NCI-H446 (cell line): ENCODE measurements around the gene NYAP2.

Experiments used
- DNase-seq, 2 experiments: peaks; one replicate each; lab custom pipeline; 2025; lab: John Stamatoyannopoulos, UW

Gene NYAP2

DNA sequence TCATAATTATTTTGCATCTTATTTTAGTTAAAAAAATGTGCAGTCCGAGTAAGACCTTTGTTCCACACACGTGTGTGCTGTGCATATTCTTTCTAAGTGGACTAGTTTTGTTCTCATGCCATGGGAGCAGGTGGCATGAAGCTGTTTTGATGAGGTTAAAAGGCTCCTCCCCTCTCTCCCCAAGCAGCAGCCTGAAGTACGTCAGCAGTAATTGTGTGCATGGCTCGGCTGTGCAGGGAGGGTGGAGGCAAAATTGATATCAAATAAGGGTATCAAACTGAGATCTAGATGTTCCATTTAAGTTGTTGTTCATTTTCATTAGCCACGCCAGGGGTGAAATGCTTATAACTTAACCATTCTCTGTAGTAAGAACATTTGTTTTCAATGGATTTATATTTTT, at the start of gene NYAP2:
NYAP2 (plus strand) TSS at position 207 of the 400 bp plus-strand sequence. CDS start 9,171 bp downstream, outside the sequence.
- peak; percentile 75 to 76 for DNase-seq

DNA sequence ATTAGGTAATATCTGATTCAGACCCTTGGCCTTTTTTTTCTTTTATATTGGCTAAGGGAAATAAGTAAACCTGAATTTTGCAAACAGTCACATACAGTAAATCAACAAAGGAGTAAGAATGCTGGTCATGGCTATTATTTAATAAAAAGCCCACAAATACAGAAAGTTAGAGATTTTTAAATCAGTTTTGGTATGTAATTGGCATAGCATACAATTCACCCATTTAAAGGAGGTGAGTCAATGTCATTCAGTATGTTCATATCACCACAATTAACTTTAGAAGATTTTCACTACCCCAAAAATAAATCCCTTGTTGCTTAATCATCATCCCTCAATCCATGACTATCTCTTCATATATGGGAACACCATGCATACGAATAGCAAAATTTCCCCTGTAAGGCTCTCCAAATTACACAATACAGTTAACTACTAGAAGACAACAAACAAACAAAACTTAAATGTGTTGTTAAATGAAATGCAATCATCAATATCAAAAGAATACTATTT, 45.9 kb upstream of the NYAP2 start:
- no peak for DNase-seq

DNA sequence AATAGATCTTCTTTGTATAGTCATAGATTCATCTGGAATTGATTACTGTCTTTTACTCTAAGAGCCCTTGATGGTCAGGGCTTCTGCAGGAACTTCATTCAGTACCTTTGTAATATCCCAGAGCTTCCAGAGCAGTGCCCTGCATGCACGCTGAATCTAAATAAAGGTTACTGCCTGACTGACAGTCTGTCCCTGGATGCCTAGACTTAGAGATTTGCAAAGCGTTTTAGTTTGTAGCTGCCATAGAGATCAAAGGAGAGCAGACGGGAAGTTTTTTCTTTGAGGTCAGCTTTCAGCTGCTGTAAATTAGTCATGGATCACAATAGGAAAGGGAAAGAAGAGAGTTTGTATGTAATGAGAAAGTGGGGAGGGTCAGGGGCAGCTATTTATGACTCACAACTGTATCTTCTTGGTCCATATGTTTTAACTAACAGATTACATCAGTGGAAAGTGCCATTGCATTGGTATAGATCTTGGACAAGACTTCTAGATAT, 45.2 kb upstream of the NYAP2 start:
- no peak for DNase-seq

DNA sequence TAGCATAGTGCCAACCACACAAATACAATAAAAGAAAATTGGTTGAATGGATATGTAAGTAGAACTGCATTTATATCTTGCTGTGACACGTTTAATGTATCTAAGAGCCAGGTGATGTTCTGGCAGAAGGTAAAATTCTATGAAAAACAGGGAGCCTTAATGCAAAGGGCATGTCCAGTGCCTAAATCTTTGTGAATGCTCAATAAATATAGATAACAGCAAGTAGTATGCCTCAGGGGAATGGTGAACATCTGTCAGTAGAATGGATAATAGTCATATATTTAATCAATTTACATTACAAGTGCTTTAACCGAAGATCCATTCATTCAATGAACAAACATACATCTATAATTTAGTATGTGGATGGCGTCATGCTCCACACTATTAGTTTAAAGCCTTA, 43.7 kb upstream of the NYAP2 start:
- no peak for DNase-seq

DNA sequence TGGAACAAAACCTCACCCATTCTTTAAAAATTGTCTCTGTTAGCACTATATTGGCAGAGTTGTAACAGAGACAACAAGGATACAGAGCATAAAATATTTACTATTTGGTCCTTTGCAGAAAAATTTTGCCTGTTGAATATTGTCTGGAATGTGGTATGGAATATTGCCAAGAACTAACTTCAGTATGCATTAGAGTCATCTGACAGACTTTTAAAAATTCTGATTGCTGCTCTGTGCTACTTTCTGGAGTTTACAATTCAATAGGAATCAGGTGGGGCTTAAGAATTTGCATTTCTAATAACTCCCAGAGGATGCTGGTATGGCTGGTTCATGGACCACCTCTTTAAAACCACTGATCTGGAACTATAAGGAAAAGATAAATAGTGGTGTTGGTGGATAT, 32.8 kb upstream of the NYAP2 start:
- DNase-seq = no peak

DNA sequence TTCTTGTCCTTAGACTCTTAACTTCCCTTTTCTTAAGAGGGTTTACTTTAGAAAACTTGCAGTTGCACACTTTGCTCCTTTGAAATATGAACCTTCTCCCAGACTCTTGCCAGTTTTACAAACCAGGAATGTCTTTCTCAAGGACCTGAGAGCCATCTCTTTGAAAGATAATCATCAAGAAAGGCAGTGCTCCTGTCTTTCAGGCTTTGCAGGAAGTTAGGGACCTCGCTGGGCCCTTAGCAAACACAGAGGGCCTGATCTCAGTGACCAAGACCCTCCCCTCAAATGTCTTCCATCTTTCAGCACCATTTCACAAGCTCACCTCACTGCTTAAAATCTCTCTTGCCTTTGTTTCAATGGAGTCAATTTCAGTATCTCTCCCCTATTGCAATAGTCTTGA, 32.0 kb upstream of the NYAP2 start:
- no peak for DNase-seq

DNA sequence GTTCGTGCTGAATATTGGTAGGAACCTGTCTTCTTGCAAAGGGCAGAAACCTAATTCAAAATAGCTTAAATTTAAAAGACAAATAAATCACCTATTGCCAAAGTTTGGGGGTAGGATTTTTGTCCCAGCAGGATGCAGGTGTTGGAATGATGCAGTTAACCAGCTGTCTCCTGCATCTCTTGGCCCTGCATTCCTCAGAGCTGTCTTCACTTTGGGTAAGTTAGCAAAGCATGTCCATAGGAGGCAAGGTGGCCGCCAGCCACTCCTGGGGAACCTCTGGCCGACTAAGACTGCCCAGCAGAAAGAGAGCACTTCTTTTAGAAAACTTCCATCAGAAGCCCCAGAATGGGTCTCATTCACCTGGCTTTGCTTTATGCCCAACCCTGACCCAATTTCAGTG, 20.5 kb upstream of the NYAP2 start:
- DNase-seq = no peak

DNA sequence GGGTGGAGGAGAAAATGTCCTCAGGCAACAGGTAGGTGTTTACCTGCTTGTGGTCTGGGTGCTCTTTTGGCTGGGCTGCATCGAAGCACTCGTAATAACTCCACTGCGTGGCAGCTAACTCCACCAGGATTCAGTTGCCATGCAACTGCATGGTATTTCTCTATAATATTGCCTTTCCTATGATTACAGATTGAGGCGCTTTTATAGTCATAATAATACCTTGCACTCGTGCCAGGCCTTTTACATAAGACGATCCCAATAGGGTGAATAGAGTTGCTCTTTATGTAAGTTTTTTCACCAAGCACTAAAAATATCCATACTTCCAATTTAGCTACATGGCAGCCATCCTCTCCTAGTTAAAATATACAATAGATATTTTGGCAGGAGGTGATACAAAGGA, 19.7 kb upstream of the NYAP2 start:
- no peak for DNase-seq

DNA sequence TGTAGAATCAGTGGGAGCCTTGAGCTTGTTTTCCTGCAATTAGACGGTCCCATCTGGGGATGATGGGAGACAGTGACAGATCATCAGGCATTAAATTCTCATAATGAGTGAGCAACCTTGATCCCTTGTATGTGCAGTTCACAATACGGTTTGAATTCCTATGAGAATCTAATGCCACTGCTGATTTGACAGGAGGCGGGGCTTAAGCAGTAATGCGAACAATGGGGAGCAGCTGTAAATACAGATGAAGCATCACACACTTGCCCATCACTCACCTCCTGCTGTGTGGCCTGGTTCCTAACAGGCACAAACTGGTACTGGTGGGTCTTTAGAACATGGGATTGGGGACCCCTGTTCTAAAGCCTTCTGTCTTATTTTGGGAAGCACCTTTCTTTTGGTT, 17.9 kb upstream of the NYAP2 start:
- DNase-seq = no peak

DNA sequence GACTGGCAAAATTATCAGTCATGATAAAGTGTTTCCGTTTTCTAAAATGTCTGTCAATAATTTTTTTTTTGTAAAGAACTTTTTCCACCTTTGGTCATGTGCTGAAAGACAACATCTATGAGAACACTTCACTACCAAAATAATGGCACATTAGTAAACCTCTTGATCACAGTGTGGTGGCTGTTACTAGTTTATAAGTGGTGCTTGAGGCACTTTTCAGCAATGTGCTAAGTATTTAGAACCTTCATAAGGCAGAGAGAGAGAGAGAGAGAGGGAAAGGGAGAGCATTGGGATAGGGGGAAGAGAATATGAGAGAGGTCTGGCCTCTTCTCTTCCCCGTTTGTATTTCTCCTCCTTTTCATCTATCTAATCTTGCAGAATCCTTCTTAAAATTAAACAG, 1.1 kb upstream of the NYAP2 start:
- DNase-seq = no peak

DNA sequence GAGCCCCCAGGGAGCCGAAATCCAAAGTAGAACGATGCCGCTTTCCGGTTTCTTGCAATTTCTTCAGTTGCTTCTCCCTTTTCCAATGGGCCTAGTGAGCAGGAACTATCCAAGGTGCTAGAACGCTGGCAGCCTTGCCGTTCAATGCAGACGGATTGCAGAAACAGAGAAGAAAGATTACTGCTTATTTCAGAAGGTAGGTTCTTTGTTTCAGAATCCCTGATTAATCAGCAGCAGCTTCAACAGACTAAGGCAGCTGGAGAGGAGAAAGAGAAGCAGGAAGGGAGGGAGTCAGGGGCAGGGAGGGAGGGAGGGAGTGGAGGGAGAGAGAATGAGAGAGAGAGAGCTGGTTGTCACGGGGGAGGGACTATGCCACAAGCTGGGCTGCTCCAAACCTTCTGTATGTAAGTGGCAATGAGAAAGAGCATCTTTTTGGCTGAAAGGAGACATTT, 576 bp downstream of the NYAP2 start:
- DNase-seq = peak; percentile 53 to 74

DNA sequence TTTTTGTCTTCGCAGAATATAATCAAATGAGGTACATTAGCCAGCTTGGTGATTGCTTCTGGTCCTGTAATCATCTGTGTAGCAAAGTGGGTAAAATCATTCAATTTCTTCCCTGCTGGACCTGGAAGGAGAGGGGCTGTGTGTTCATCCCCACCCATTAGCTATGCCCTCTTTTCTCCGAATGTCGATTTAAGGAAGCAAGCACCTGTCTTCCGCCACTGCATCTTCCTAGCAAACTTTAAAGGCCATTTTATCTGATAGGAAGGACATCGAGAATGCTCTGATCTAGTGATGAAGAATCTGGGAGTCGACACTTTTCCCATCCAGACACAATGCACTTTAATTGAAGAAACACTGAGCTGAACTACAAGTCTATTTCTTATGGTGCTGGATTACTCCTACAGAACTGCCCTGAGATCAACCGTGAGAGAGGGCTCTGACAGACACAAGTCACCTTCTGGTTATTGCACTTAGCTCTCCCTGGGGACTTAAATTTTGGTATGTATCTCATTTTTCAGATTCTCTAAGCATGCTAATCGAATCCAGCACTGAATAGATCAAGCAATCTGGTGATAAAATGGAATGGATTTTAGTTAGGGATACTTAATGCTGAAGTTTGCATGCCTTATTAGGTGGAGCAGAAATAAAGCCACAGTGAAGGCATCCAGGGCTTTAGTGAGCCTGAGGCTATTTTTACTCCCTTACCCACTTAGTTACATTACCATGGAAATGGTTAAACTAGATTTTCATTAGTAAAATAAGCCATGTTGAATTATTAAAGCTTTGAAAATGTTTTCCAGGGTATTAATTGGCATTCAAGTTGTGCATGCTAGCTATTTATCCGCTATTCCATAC, 1.3 kb downstream of the NYAP2 start:
- DNase-seq = peak in 1 of 2 experiments; percentile 36

DNA sequence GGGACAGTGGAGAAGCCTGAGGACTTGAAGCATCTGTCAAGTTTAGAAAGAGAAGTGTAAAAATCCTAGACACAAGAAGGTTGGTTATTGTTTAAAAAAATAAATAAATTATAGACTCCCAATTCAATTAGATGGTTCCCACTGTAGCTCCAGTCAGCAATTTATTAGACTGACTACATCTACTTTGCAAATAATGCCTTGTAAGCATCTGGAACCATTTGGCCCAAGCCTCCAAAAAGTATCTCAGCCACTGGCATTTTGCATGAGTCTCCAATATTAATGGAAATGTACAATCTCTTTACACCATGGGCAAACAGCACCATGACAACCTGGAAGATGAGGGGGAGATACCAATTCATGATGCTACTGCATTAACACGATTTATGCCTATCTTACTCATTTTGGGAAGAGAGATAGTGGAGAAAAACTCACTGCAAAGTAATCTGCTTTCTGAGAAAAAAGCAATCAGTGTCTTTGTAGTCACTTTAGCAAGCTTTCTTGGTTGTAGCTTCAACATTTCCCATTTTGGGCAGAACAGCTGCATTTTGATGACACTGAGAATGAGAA, 2.8 kb downstream of the NYAP2 start:
- DNase-seq = peak in 1 of 2 experiments; percentile 30

DNA sequence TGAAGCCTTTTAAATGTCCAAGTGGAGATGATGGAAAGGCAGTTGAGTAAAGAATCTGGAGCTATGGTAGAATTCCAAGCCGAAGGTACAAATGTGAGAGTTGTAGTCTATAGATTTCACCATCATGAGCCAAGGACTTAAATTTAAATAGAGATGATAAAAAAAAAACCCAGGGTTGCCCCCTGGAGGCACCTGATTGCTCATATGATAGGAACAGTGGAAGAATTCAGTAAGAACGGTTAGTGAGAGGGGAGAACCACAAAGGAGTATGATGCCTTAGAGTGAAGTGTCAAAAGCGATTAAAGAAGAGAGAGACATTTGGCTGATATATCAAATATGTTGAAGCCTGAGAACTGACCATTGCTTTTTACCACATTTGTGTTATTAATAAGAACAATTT, 11.9 kb downstream of the NYAP2 start:
- no peak for DNase-seq

DNA sequence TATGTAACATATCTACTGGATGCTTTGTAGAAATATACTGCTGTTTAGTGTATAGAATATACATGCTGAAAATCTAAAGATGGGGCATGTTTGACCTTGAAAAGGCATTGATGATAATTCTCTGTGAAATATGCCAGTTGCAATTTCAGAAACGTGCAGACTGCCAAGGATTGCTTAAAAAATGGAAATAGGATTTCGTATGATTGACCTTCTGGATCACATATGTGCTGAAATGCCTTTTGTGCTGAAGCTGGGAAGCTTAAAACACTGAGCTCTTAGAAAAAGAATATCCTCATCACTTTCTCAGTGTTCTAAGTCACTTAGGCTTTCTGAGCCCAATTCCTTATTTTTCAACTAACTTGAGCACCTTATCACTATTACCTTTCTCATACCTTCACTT, 14.3 kb downstream of the NYAP2 start:
- DNase-seq = no peak

DNA sequence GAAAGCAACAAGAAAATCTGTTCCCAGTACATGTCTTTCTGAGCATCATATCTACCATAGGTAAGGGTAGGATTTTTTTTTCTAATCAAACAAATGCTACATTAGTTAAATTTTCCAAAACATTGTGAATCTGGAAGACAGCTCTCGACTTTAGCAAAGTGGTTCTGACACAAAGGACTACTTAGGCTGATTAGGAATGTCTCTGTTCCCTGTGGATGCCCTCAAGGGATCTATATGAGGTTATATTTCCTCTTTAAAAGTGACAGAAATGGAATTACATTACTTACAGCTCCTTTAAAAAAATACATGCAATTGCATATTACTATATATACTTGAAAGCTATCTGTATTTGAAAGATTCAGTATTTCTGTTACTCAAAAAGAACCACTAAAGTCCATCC, 15.4 kb downstream of the NYAP2 start:
- DNase-seq = no peak

DNA sequence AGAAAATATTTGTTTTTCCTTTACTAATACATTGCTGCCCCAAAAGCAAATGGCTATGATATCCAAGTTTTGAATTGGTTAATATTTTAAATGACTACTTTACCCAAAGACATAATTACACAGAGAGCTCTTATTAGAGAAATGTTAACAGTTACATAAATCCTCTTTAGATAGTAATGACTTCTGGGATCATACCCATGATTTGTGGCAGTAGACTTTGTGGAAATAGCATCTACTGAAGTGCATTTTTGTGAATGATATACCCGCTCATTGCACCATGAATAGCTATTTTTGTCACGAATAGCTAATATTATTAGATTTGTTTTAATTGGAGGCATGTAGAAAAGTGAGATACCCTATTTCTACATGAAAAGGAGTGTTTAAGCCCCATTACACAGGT, 15.8 kb downstream of the NYAP2 start:
- DNase-seq = no peak

DNA sequence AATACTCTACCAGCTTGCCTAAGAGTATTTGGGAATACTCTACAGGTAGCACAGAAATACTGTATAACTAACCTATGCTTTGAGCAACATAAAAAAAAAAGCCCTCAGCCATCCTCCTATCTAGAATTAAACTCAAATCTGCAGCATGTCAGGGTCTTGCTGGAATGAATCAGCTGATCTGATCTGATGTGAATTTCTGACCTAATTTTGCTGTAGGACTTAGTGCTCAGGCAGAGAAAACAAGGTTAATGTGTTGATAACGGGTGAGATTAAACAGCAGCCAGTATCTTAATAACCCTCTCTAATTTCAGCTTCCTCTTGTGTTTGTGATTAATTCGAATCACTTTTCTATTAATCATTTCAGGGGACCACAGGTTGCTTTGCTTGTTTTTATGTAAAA, 16.3 kb downstream of the NYAP2 start:
- no peak for DNase-seq

DNA sequence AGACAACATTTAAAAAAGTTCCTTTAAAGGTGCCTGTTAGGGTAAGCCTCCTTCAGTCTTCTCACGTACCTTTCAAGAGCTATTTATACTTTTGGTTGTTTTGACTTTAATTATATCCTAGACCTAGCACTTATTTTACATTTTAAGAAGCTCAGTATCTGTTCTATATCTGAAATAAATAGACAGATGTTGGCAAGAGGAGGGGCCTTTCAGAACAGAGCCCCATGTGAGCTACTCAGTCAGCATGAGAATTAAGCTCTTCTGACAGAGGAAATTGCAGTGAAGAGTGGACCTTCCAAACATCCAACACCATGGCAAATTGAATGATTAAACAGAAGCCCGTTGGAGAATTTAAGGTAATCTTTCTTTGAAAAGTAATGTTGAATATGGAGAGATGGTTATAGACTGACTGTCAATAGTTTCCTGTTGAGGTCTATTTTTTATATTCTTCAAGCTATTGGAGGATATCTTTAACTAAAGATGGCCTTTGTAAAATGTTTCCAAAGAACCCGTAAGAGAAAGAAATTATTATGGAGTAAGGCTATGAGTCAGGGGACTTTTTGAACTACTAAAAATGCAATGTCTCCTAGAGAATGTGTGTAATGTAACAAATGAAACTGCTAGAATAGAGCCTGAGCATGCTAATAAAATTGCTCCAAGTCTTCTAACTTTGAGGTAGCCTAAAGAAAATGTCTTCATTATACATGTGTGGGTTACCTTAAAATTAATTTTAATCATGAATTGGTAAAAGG, 17.3 kb downstream of the NYAP2 start:
- no peak for DNase-seq

DNA sequence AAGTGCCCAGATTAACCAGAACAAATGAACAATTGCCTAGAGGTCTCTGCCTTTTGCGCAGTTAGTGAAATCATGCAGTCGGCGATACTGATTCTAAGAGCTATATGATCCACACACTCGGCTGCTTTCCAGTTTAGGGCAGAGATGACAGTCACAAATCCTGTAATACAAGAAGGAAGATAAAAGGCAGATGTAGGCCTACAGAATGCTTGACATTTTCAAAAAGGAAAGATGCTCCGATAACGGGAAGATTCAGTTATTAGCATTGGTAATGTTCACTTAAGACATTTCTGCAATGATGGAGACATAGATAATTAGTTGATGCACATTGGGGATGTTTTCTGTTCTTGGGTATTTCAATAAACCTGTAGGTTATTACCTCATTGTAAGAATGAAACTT, 19.5 kb downstream of the NYAP2 start:
- no peak for DNase-seq

DNA sequence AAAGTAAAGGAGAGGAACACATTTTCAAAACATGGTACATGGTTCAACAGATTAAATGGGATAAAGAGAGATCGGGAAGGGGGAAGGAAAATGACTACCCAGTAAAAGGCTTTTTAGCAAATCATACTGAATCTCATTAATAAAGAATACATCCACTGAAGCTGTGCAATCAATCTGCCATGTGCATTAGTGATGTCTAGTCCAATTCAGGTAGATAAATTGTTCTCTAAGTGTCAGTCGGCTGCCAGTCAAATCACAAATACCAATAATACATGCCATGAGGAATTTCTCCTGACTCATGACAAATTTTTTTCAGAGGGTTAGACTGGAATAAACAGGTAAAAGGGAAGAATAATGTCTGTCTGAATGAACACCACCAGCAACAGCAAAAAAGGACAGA, 22.6 kb downstream of the NYAP2 start:
- DNase-seq = no peak

DNA sequence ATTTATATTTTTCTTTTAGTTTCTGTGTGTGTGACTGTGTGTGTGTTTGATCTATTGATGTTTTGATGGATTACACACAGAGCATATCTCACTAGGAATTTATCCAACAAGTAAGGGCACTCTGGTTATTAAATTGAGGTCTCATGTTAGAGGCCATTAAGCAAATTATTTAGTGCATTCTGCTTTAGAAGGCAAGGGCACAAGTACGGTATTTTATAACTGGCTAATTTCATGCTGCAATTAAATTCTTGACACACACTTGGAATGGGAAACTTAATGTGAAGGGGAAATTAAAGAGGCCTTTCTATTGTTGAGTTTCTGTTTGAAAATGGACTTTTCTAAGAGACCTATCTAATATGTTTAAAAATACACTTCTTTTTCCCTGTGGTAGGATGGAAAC, 25.8 kb downstream of the NYAP2 start:
- no peak for DNase-seq

DNA sequence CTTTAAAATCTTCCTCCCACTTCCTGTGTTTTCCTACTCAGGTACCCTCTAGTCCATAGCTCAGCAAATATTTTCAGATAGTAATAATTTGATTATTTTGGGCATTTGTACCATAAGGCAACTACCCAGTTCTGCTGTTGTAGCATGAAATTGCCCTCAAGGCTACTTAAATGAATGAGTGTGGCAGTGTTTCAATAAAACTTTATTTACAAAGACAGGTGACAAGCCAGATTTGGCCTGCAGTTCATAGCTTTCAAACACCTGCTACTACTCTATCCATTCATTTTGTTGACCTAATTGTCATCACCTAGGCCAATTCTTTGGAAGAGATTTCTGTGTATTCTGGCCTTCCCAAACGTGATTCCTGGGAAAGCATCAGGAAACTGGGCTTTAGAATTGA, 28.9 kb downstream of the NYAP2 start:
- no peak for DNase-seq
